ENCODE results near the gene TOLLIP.
A peak's percentile ranks its signal among the peaks of the same experiment; 100 is the strongest.
"Not testable (repeated sequence)": the region's sequence is repeated elsewhere in the genome, so short reads cannot be mapped to it uniquely, and the experiment has no call there.

Gene TOLLIP

GRCh38 chr11:1280116-1281035 is 29.1 kb downstream of the TOLLIP start:
- DNase-seq = no peak

- DNase-seq = no peak
These were observed 29.8 kb downstream of the TOLLIP start for GRCh38 chr11:1279674-1280055.

- DNase-seq = no peak
These were observed 30.4 kb downstream of the TOLLIP start for GRCh38 chr11:1278766-1279673.

- DNase-seq = no peak
These were observed 31.4 kb downstream of the TOLLIP start for GRCh38 chr11:1277936-1278512.

GRCh38 chr11:1276866-1277615 is 32.4 kb downstream of the TOLLIP start:
- DNase-seq = no peak

- DNase-seq = no peak
These were observed 33.2 kb downstream of the TOLLIP start for GRCh38 chr11:1276041-1276790.

- DNase-seq = no peak
These were observed 34.4 kb downstream of the TOLLIP start for GRCh38 chr11:1275021-1275420.

GRCh38 chr11:1274501-1274900 is 34.9 kb downstream of the TOLLIP start:
- no peak for DNase-seq

- no peak for DNase-seq
These were observed 36.9 kb downstream of the TOLLIP start for GRCh38 chr11:1272531-1272930.

GRCh38 chr11:1271927-1272326 is 37.5 kb downstream of the TOLLIP start:
- DNase-seq = no peak

GRCh38 chr11:1271406-1271805 is 38.0 kb downstream of the TOLLIP start:
- no peak for DNase-seq

- DNase-seq = no peak
These were observed 38.4 kb downstream of the TOLLIP start for GRCh38 chr11:1271002-1271401.

- no peak for DNase-seq
These were observed 39.0 kb downstream of the TOLLIP start for GRCh38 chr11:1270476-1270875.

- DNase-seq = no peak
These were observed 39.5 kb downstream of the TOLLIP start for GRCh38 chr11:1269957-1270356.

GRCh38 chr11:1267441-1268100 is 41.9 kb downstream of the TOLLIP start:
- DNase-seq = peak in 1 of 5 experiments; percentile 19

GRCh38 chr11:1266976-1267375 is 42.5 kb downstream of the TOLLIP start:
- not testable (repeated sequence) for DNase-seq

- DNase-seq = peak in 1 of 5 experiments; percentile 0
These were observed 44.0 kb downstream of the TOLLIP start for GRCh38 chr11:1265480-1265879.

- peak in 3 of 5 experiments; percentile 2 to 74 (median 24) for DNase-seq
These were observed 45.0 kb downstream of the TOLLIP start for GRCh38 chr11:1264444-1264843.

GRCh38 chr11:1263010-1263409 is 46.4 kb downstream of the TOLLIP start:
- DNase-seq = peak in 2 of 5 experiments; percentile 3 to 55

GRCh38 chr11:1262172-1263006 is 47.0 kb downstream of the TOLLIP start:
- DNase-seq = peak; percentile 73 to 92 (median 82)

All from T-helper 2 cell (primary cell).